Mucosa of descending colon (tissue), 3 donors: Measurements from ENCODE around the gene SLC16A3. TPM values are rescaled to one million over a fixed set of nuclear protein-coding genes. Genes with fewer than 3 reads are reported as not detected.
A peak's percentile ranks its signal among the peaks of the same experiment; 100 is the strongest.

ENCODE experiments used
- ATAC-seq: fragments of 200-7000 bp; cut with Tn5 transposase; one replicate; pipeline ENCODE4 v1.9.1; 2020; ENCODE audit warnings: mild to moderate bottlenecking, moderate library complexity
- DNase-seq, 3 donors: peaks; one replicate each; pipeline ENCODE4 v3.0.0-alpha.2; 2020
- H3K36me3 ChIP-seq: fragments of 200-600 bp; one replicate; pipeline ENCODE4 v1.8.0; 2021; ENCODE audit warnings: low read depth, mild to moderate bottlenecking
- H3K4me1 ChIP-seq: fragments of 200-600 bp; one replicate; pipeline ENCODE4 v1.8.0; 2021; ENCODE audit warnings: low read depth, mild to moderate bottlenecking
- H3K4me3 ChIP-seq: fragments of 200-600 bp; one replicate; pipeline ENCODE4 v1.8.0; 2021; ENCODE audit warnings: mild to moderate bottlenecking
- H3K9me3 ChIP-seq: fragments of 200-600 bp; one replicate; pipeline ENCODE4 v1.8.0; 2021; ENCODE audit warnings: mild to moderate bottlenecking
- CTCF ChIP-seq: fragments of 200-600 bp; IDR thresholded peaks from one replicate; pipeline ENCODE4 v1.8.0; 2022; ENCODE audit warnings: antibody characterized with exemption, mild to moderate bottlenecking
- intact Hi-C, 2 donors: fragments of 100-400 bp; cut with DNase I in 1 of 2; cut with micrococcal nuclease in 1 of 2; formaldehyde crosslinking; loops; one replicate each; pipeline versions ENCODE4 v1.11.0 to v1.11.1; 2022; cut with DNase I, micrococcal nuclease
- total RNA-seq, 3 donors: library from RNA; stranded (reverse); fragmentation: NEBNext Ultra II Directional in 2 of 3; extraction: Animal tissue kit (Norgen Biotek cat#: 25700) in 2 of 3; gene quantifications; one replicate each; pipeline versions ENCODE4 v1.2.1 to v1.2.4, GENCODE V29; 2021 to 2023
- donor health status: DM: no; HTN: no; CAD: no; lungs with moderate emphysema.
- donor health status: DM: no; HTN: no; CAD: no.
- donor health status: DM: no; HTN: yes; CAD: no.

SLC16A3 gene
- total RNA-seq, 3 donors from 2014 or later, result 41.0 to 150 (median 104) TPM

DNA sequence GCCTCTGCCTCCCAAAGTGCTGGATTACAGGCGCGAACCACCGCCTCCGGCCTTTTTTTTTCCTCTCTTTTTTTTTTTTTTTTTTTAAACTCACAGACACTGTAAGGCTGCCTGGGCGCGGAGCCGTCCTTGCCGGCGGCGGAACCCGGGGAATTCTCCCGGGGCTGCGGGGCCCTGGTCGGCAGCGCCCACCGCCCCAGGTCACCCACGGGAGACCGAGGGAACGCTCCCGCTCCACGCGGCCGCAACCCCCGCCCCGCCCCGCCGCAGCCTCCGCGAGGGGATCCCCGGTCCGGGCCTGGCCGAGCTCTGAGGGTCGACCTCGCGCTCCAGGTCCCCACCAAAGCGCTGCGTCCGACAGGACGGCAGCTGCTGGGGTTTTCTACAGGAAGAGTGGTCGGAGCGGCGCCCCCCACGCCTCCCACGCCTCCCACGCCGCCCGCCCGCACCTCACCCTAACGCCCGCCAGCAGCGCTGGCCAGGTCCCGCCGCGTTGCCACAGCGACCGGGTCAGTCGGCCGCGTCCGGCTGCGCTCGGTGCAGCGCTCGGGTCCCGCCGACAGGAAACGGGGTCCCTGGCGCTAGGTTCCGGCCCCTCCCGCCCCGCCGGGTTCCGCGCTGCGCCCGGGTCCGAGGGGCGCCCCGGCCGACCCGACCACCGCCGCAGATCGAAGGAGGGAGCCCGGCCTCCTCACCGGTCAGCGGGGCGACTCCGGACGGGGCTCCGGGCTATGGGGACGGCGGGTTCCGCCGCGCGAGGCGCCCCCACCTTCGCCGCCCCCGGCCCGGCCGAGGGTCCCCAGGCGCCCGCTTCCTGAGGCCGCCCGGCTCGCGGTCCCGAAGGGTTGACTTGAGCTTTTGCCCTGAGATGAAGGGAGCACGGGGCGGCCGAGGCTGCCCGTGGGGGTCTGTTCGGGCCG lies 16.3 kb upstream of the SLC16A3 start, which contains the start of gene CCDC57:
CCDC57 (minus strand) TSS at position 512 of the 920 bp plus-strand sequence. CDS start 10,898 bp downstream, outside the sequence.
- TF ChIP-seq CTCF, result no peak
- ATAC-seq (peak; percentile 84), DNase-seq (peak; percentile 74 to 88 (median 85))
- H3K9me3 ChIP-seq, result no peaks in the 10 kb centered on the region
- H3K4me1 ChIP-seq, result peaks cover 30% of the 10 kb centered on the region
- intact Hi-C loops, result no loop called here
- H3K4me3 ChIP-seq, result peak within 1 kb of the TSS; percentile 70
- H3K36me3 ChIP-seq, result no peaks in the 10 kb centered on the region

DNA sequence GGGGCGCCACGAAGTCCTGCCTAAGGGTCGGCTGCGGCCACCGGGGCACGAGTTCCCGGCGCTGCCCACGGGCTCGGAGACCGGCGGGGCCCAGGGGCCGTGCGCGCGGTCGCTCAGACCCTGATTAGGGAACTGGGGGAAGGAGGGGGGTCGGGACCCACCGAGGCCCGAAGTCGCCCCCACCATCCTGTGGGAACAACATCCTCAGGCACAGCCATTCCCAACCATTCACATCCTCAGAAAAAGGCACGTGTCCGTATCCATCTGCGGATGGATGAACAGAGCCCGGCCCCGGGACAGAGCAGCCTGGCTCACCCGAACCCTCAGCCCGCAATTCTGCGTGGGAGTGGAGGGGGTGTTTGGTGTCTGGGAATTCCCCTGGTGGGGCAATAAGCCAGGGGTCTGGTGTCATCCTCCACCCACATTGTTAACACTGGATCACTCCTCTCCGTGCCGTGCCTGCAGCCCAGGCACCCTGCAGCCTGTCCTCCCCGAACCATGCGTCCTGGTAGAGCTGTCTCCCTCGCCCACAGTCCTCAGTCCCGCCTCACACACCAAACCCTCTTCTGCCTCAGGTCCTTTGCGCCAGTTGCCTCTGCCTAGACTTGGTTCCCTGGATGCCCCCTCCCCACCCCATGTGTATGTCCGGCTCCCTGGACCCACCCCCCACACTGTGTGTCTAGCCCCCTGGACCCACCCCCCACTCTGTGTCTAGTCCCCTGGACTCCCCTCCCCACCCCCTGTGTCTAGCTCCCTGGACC lies 15.4 kb upstream of the SLC16A3 start:
- no peak for TF ChIP-seq CTCF
- intact Hi-C loops, result no loop called here
- H3K4me3 ChIP-seq, result peak overlapping the region; percentile 70

DNA sequence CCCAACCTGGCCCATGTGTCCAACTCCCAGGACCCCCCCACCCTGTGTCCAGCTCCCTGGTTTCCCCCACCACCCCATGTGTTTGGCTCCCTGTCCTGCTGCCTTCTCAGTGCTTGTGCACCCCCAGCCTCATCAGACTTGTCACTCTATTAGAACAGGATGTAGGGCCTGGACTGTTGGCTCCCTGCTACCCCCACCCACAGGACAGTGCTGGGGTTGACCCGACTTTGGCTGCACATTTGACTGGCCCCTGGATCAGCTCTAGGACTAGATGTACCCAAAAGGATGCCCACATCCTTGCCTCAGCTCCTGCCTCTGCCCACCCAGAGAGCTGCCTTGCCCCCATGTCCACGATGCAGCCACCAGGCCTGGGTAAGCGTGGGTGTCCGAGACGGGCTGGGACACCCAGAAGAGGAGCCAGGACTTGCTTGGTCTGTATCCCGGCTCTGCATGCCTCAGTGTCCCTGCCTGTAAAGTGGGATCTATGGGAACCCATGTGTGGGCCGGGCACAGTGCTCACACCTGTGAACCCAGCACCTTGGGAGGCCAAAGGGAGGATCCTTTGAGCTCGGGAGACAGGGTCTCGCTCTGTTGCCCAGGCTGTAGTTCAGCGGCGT lies 14.7 kb upstream of the SLC16A3 start:
- no peak for ATAC-seq
- peak in 1 of 3 donors; percentile 47 for DNase-seq
- Histone ChIP-seq H3K4me1 (peaks cover 32% of the 10 kb centered on the region), H3K36me3 (no peaks in the 10 kb centered on the region), H3K4me3 (no peak overlapping the region), H3K9me3 (no peaks in the 10 kb centered on the region)
- TF ChIP-seq CTCF, result no peak
- intact Hi-C loops, result no loop called here

More for the DNA sequence above, 15.4 kb upstream of the SLC16A3 start:
- DNase-seq (peak in 2 of 3 donors; percentile 51 to 68), ATAC-seq (peak; percentile 21)
- peaks cover 32% of the 10 kb centered on the region for H3K4me1 ChIP-seq
- H3K36me3 ChIP-seq, result no peaks in the 10 kb centered on the region
- no peaks in the 10 kb centered on the region for H3K9me3 ChIP-seq

- intact Hi-C loops, result no loop called here
- H3K36me3 ChIP-seq, result no peaks in the 10 kb centered on the region
- no peaks in the 10 kb centered on the region for H3K9me3 ChIP-seq
- H3K4me1 ChIP-seq, result peaks cover 32% of the 10 kb centered on the region
- TF ChIP-seq CTCF, result no peak
- DNase-seq (peak in 1 of 3 donors; percentile 61), ATAC-seq (no peak)
- no peak overlapping the region for H3K4me3 ChIP-seq
Measured at GRCh38 chr17:82215095-82215971, 13.5 kb upstream of the SLC16A3 start.

- H3K36me3 ChIP-seq, result no peaks in the 10 kb centered on the region
- peaks cover 32% of the 10 kb centered on the region for H3K4me1 ChIP-seq
- DNase-seq (no peak), ATAC-seq (no peak)
- no peak overlapping the region for H3K4me3 ChIP-seq
- no peaks in the 10 kb centered on the region for H3K9me3 ChIP-seq
- intact Hi-C loops, result no loop called here
- no peak for TF ChIP-seq CTCF
Measured at GRCh38 chr17:82215972-82216300, 12.9 kb upstream of the SLC16A3 start.
